HepG2 (cell line): ENCODE measurements around the gene NRN1L. TPM values are rescaled to one million over a fixed set of nuclear protein-coding genes. Genes with fewer than 3 reads are reported as not detected.

Experiments used
- ATAC-seq: fragments of 200-7000 bp; cut with Tn5 transposase; 3 replicates; pipeline ENCODE4 v1.9.1; 2020; ENCODE audit warnings: mild to moderate bottlenecking, moderate library complexity
- BruUV-seq: library from RNA; stranded (reverse); fragments of 400-500 nt; replicated peaks from 2 replicates; lab custom pipeline; 2021; lab: Mats Ljungman, UMichigan
- CTCF ChIA-PET: fragments of 300-600 bp; formaldehyde crosslinking; extraction: SDS; loops from one replicate; lab custom pipeline; 2021; ENCODE audit warnings: low total read pairs, inconsistent platforms, low intra/inter-chr PET ratio; lab: Yijun Ruan, JAX
- POLR2A ChIA-PET: fragments of 350-600 bp; sonication (Branson Sonifier 250); formaldehyde crosslinking; loops from one replicate; lab custom pipeline; 2020; ENCODE audit warnings: antibody characterized with exemption, inconsistent platforms; lab: Yijun Ruan, JAX
- DNase-seq: peaks from one replicate; pipeline ENCODE4 v3.0.0-alpha.2; 2015; ENCODE audit warnings: low spot score
- FAIRE-seq: peaks from 3 replicates; lab custom pipeline; 2011; peaks lifted over from hg19 to GRCh38; lab: Jason Lieb, UNC
- H2AFZ ChIP-seq: one replicate; pipeline ENCODE4 v1.6.1; 2011; ENCODE audit warnings: low read length, inconsistent platforms
- H3K27ac ChIP-seq: fragments of 300-600 bp; 3 replicates; pipeline ENCODE4 v1.8.0; 2011; ENCODE audit warnings: mixed run types, mild to moderate bottlenecking, mixed read lengths, low read length, inconsistent platforms; ENCODE audit not compliant: insufficient read depth; ENCODE audit errors: extremely low read length
- H3K27me3 ChIP-seq, 2 experiments: fragments of 200-600 bp in 1 of 2; 2 replicates in 1 of 2; 3 replicates in 1 of 2; pipeline versions ENCODE4 v1.6.0 to v1.8.0; 2011; ENCODE audit warnings: low read length in 2 of 2, mild to moderate bottlenecking in 2 of 2, moderate library complexity in 2 of 2, inconsistent platforms in 1 of 2; ENCODE audit not compliant: insufficient read depth in 2 of 2, control insufficient read depth in 1 of 2
- H3K36me3 ChIP-seq, 2 experiments: fragments of 200-600 bp in 1 of 2; replicated peaks in 1 of 2; 2 replicates in 1 of 2; 3 replicates in 1 of 2; pipeline versions ENCODE4 v1.5.1 to v1.8.0; 2011; ENCODE audit warnings: low read length in 2 of 2, inconsistent platforms in 1 of 2; ENCODE audit not compliant: insufficient read depth in 2 of 2, control insufficient read depth in 1 of 2
- H3K4me1 ChIP-seq: 2 replicates; pipeline ENCODE4 v1.5.1; 2012; ENCODE audit warnings: low read length, inconsistent platforms; ENCODE audit not compliant: insufficient read depth
- H3K4me2 ChIP-seq: 2 replicates; pipeline ENCODE4 v1.6.0; 2011; ENCODE audit warnings: low read depth, low read length, inconsistent platforms
- H3K4me3 ChIP-seq, 3 experiments: fragments of 200-600 bp in 1 of 3; sonication (generic), shearing (Covaris generic) in 1 of 3; replicated peaks in 1 of 3; 2 replicates each; pipeline ENCODE4 v1.5.1; 2011 to 2016; ENCODE audit warnings: low read length in 3 of 3, inconsistent platforms in 2 of 3, low read depth in 2 of 3, mild to moderate bottlenecking in 2 of 3, control low read depth in 1 of 3, mixed read lengths in 1 of 3; ENCODE audit not compliant: insufficient read depth in 1 of 3
- H3K79me2 ChIP-seq: one replicate; pipeline ENCODE4 v1.6.1; 2011; ENCODE audit warnings: low read length, inconsistent platforms; ENCODE audit not compliant: insufficient read depth
- H3K9ac ChIP-seq: 2 replicates; pipeline ENCODE4 v1.6.0; 2011; ENCODE audit warnings: mild to moderate bottlenecking, low read depth, low read length, inconsistent platforms; ENCODE audit not compliant: insufficient read depth
- H3K9me3 ChIP-seq: 2 replicates; pipeline ENCODE4 v1.5.1; 2012; ENCODE audit warnings: mild to moderate bottlenecking, low read length
- H4K20me1 ChIP-seq: 2 replicates; pipeline ENCODE4 v1.6.0; 2011; ENCODE audit warnings: inconsistent platforms, mild to moderate bottlenecking, low read length, moderate library complexity; ENCODE audit not compliant: insufficient read depth
- ATM ChIP-seq: fragments of 450-650 bp; IDR thresholded peaks from 2 replicates; pipeline ENCODE4 v1.7.1; 2017; ENCODE audit warnings: mild to moderate bottlenecking, borderline replicate concordance
- HNRNPL ChIP-seq: fragments of 200-400 bp; formaldehyde crosslinking; IDR thresholded peaks from 2 replicates; pipeline ENCODE4 v1.6.1; 2017; ENCODE audit warnings: mild to moderate bottlenecking, low read depth, low read length
- MED1 ChIP-seq: sonication (generic); formaldehyde crosslinking; IDR thresholded peaks from 2 replicates; pipeline ENCODE4 v1.4.0; 2020; ENCODE audit warnings: missing genetic modification reagents
- MLLT10 ChIP-seq: sonication (generic); formaldehyde crosslinking; IDR thresholded peaks from 2 replicates; pipeline ENCODE4 v1.4.0; 2020; ENCODE audit warnings: missing genetic modification reagents
- MTA1 ChIP-seq: sonication (generic); formaldehyde crosslinking; IDR thresholded peaks from 2 replicates; pipeline ENCODE4 v1.4.0; 2020; ENCODE audit warnings: missing genetic modification reagents, mild to moderate bottlenecking, borderline replicate concordance
- NCOA1 ChIP-seq: sonication (generic); formaldehyde crosslinking; IDR thresholded peaks from 2 replicates; pipeline ENCODE4 v1.9.0; 2021; ENCODE audit warnings: missing genetic modification reagents
- NCOA5 ChIP-seq: sonication (generic); formaldehyde crosslinking; IDR thresholded peaks from 2 replicates; pipeline ENCODE4 v1.4.0; 2020; ENCODE audit warnings: missing genetic modification reagents
- PAF1 ChIP-seq: IDR thresholded peaks from 2 replicates; pipeline ENCODE4 v1.6.1; 2016; ENCODE audit warnings: missing genetic modification reagents, missing compliant biosample characterization
- SNAI1 ChIP-seq: sonication (generic); formaldehyde crosslinking; IDR thresholded peaks from 2 replicates; pipeline ENCODE4 v1.5.0; 2020; ENCODE audit warnings: mild to moderate bottlenecking, missing genetic modification reagents, borderline replicate concordance
- SNAPC2 ChIP-seq: sonication (generic); formaldehyde crosslinking; IDR thresholded peaks from 2 replicates; pipeline ENCODE4 v1.8.1; 2022; ENCODE audit warnings: mild to moderate bottlenecking, missing genetic modification reagents
- SPEN ChIP-seq: sonication (generic); formaldehyde crosslinking; IDR thresholded peaks from 2 replicates; pipeline ENCODE4 v1.5.1; 2020; ENCODE audit warnings: low read depth, mild to moderate bottlenecking, missing genetic modification reagents
- U2AF2 ChIP-seq: fragments of 200-400 bp; formaldehyde crosslinking; IDR thresholded peaks from 2 replicates; pipeline ENCODE4 v1.6.1; 2017; ENCODE audit warnings: low read depth, mild to moderate bottlenecking, low read length
- ZMYM2 ChIP-seq: sonication (generic); formaldehyde crosslinking; IDR thresholded peaks from 2 replicates; pipeline ENCODE4 v1.8.0; 2022; ENCODE audit warnings: mild to moderate bottlenecking, missing genetic modification reagents
- ZNF343 ChIP-seq: sonication (generic); formaldehyde crosslinking; IDR thresholded peaks from 2 replicates; pipeline ENCODE4 v1.4.0; 2020; ENCODE audit warnings: mild to moderate bottlenecking, missing genetic modification reagents
- ZNF367 ChIP-seq: sonication (generic); formaldehyde crosslinking; IDR thresholded peaks from 2 replicates; pipeline ENCODE4 v1.4.0; 2020; ENCODE audit warnings: missing genetic modification reagents, borderline replicate concordance
- WGBS: methylation state at CpG from one replicate; pipeline ENCODE4 v1.1.6; 2017; ENCODE audit warnings: low lambda C conversion rate; 5-methylcytosine and 5-hydroxymethylcytosine counted together
- in situ Hi-C: cut with HindIII; loops from 2 replicates; pipeline ENCODE4 v1.10.0; 2017; ENCODE audit warnings: low pct_unique_long_range_greater_than_20kb; ENCODE audit not compliant: extremely low pct_ligation_motif_present
- intact Hi-C: fragments of 100-400 bp; cut with micrococcal nuclease; formaldehyde crosslinking; loops from one replicate; pipeline ENCODE4 v1.10.0; 2022; ENCODE audit not compliant: unreplicated experiment
- polyA plus RNA-seq, 8 experiments: library from polyadenylated mRNA; depleted of rRNA in 3 of 8; stranded (reverse) in 7 of 8; unstranded in 1 of 8; fragments of >200 nt; fragmentation: Illumina TruSeq in 4 of 8; extraction: Trizol in 4 of 8; gene quantifications; 2 replicates each; pipeline versions ENCODE4 v1.2.1 to v1.2.3, GENCODE V29; 2011 to 2016; ENCODE audit warnings: low read depth in 4 of 8, missing spikeins in 1 of 8, mixed read lengths in 1 of 8; ENCODE audit not compliant: insufficient read depth in 1 of 8
- total RNA-seq, 5 experiments: library from RNA; depleted of rRNA; stranded (reverse); fragments of >200 nt; fragmentation: Illumina TruSeq; extraction: Trizol; gene quantifications; 2 replicates each; pipeline ENCODE4 v1.2.3, GENCODE V29; 2016; ENCODE audit warnings: low read depth in 1 of 5
- TF ChIP-seq, protein P1 (sequence below), 2 experiments: sonication (generic) in 1 of 2; formaldehyde crosslinking in 1 of 2; IDR thresholded peaks; 2 replicates each; pipeline versions ENCODE4 v1.4.0 to v1.6.1; 2016 to 2020; ENCODE audit warnings: borderline replicate concordance in 1 of 2, low read depth in 1 of 2, mild to moderate bottlenecking in 1 of 2, missing genetic modification reagents in 1 of 2
- TF ChIP-seq, protein P2 (sequence below): sonication (generic); formaldehyde crosslinking; IDR thresholded peaks from 2 replicates; pipeline ENCODE4 v1.8.0; 2022; ENCODE audit warnings: missing genetic modification reagents, mild to moderate bottlenecking, inconsistent platforms, borderline replicate concordance

Gene NRN1L
- total and polyA plus RNA-seq, 2 of the 13 experiments (the other 11 are each of a cell fraction or from before 2014, with no cell fraction given): 0.53 to 1.2 TPM

DNA sequence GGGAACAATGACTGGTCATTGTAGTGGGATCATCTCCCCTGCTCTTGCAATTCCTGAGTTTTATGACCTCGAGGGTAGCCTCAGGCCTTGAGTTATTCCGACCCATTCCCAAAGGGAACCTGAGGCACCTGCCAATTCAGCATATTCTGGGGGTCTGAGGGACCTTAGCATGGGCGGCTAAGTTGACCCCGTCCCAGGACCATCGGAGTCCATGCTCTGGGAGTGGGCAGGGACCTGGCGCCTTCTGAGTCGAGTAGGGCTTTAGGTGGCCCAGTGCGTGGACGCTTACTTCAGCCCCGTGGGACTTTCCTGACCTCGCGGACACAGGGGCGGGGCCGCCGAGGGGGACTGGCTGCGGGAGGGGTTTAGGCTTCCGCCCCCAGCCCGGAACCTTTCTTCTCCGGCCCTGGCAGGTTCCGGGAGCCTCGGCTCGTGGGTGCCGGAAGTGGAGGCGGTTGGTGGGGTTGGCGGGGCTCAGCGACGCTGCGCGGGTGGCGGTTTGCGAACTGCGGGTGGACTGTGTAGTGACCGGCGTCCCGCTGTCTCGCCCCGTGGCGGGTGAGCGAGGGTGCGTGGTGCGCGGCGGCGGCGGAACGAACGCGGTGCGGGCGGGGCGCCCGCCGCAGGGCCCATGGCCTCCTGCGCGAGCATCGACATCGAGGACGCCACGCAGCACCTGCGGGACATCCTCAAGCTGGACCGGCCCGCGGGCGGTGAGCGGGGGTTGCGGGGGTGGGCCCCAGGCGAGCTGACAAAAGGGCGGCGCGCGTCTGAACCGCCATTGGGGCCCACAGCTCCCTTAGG is 11.9 kb upstream of the NRN1L start, which contains the start of gene EDC4:
EDC4 (plus strand) TSS at position 422 of the 804 bp plus-strand sequence; CDS start at position 632, 210 bp downstream.
- peak within 1 kb of the TSS; percentile 91 for H3K4me2 ChIP-seq
- peak within 1 kb of the TSS; percentile 85 to 98 (median 87) for H3K4me3 ChIP-seq
- 14% methylated on average over 28 of the region's 72 CpGs for WGBS
- peak; percentile 56 for FAIRE-seq
- intact Hi-C loops: loop anchor here (5.0 kb wide), 1 partner anchor 1336 kb away; no protein-coding TSS in a partner anchor
- peak within 1 kb of the TSS; percentile 85 for H3K9ac ChIP-seq
- no peak within 1 kb of the TSS for H2AFZ ChIP-seq
- H3K4me1 ChIP-seq: peaks cover 30% of the 10 kb centered on the region
- no peaks in the 10 kb centered on the region for H3K9me3 ChIP-seq
- H3K36me3 ChIP-seq: peaks cover 41 to 62% of the 10 kb centered on the region in 2 experiments
- no peaks in the 10 kb centered on the region; a peak in 1 of 5 replicates for H3K27me3 ChIP-seq
- peaks cover 15% of the 10 kb centered on the region for H4K20me1 ChIP-seq
- peaks cover 31% of the 10 kb centered on the region for H3K79me2 ChIP-seq
- no TSS peak for BruUV-seq
- peak; percentile 65 for DNase-seq
- CTCF ChIA-PET: interaction anchor here (2.9 kb wide), 1 partner anchor 56 kb away, joined by 18 read pairs; no protein-coding TSS in a partner anchor
- POLR2A ChIA-PET: interaction anchor here (0.7 to 1.3 kb wide), 8 partner anchors 9 to 66 kb away, joined by 3 to 6 read pairs (median 4); partner anchors contain the start of gene TSNAXIP1
- in situ Hi-C loops: no loop called here
- H3K27ac ChIP-seq: peak within 1 kb of the TSS; percentile 66
- ATAC-seq: peak; percentile 87
- peak; percentile 78; the same call in 1 of the 2 replicates for TF ChIP-seq MED1 (CRISPR knock-in tag)
- peak; percentile 88 for TF ChIP-seq SPEN (CRISPR knock-in tag)
- TF ChIP-seq MTA1 (CRISPR knock-in tag): peak; percentile 96; the same call in 1 of the 2 replicates
- no peak for TF ChIP-seq ATM
- peak; percentile 94 for TF ChIP-seq NCOA1 (CRISPR knock-in tag)
- peak; percentile 42; the same call in 1 of the 2 replicates for TF ChIP-seq SNAPC2 (CRISPR knock-in tag)
- peak; percentile 79; the same call in 1 of the 2 replicates for TF ChIP-seq U2AF2
- peak; percentile 58; the same call in 1 of the 2 replicates for TF ChIP-seq HNRNPL
- no peak; the same call in 1 of the 2 replicates for TF ChIP-seq SNAI1 (CRISPR knock-in tag)
- TF ChIP-seq, protein P1, sequence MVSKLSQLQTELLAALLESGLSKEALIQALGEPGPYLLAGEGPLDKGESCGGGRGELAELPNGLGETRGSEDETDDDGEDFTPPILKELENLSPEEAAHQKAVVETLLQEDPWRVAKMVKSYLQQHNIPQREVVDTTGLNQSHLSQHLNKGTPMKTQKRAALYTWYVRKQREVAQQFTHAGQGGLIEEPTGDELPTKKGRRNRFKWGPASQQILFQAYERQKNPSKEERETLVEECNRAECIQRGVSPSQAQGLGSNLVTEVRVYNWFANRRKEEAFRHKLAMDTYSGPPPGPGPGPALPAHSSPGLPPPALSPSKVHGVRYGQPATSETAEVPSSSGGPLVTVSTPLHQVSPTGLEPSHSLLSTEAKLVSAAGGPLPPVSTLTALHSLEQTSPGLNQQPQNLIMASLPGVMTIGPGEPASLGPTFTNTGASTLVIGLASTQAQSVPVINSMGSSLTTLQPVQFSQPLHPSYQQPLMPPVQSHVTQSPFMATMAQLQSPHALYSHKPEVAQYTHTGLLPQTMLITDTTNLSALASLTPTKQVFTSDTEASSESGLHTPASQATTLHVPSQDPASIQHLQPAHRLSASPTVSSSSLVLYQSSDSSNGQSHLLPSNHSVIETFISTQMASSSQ (IDR thresholded peaks at IDR 0.05; ENCODE audit: low read depth): no peak
- TF ChIP-seq, protein P1 (CRISPR knock-in tag; IDR thresholded peaks at IDR 0.05; ENCODE audit: borderline replicate concordance): peak; percentile 87
- TF ChIP-seq NCOA5 (CRISPR knock-in tag): no peak
- TF ChIP-seq PAF1 (CRISPR knock-in tag): peak; percentile 94; the same call in 1 of the 2 replicates
- TF ChIP-seq, protein P2, sequence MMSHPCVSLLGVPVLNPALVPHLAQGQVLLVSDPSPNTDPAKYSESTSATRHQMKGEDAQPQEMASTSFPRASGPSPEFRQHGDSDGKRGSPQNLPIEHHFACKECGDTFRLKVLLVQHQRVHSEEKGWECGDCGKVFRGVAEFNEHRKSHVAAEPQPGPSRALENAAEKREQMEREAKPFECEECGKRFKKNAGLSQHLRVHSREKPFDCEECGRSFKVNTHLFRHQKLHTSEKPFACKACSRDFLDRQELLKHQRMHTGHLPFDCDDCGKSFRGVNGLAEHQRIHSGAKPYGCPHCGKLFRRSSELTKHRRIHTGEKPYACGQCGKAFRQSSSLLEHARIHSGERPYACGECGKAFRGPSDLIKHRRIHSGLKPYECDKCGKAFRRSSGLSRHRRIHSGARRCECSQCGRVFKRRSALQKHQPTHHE (CRISPR knock-in tag): no peak
- TF ChIP-seq ZNF367 (CRISPR knock-in tag): peak; percentile 35; the same call in 1 of the 2 replicates
- TF ChIP-seq ZMYM2 (CRISPR knock-in tag): no peak
- peak; percentile 44; the same call in 1 of the 2 replicates for TF ChIP-seq ZNF343
- no peak for TF ChIP-seq MLLT10 (CRISPR knock-in tag)
